Measurements from ENCODE around the gene LAMA2.

DNA sequence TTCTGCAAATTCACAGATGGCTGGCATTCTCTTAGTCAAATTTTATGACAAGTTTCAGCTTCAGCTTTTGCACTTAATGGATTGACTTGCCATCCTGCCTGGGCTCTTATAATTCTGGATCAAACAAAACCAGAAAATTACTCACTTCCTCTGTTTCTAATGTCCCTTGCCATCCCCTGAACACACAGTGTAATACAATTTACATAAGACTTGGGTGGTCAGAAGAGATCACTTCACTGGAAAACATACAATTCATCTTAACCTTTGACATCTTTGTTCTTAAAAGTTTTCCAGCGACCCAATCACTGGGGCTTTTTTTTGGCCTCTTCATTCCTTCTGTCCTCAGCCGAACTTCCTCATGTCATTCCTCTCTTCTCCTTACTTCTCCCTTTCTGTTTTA lies 628.0 kb downstream of the LAMA2 start:
- TF ChIP-seq, protein P1, sequence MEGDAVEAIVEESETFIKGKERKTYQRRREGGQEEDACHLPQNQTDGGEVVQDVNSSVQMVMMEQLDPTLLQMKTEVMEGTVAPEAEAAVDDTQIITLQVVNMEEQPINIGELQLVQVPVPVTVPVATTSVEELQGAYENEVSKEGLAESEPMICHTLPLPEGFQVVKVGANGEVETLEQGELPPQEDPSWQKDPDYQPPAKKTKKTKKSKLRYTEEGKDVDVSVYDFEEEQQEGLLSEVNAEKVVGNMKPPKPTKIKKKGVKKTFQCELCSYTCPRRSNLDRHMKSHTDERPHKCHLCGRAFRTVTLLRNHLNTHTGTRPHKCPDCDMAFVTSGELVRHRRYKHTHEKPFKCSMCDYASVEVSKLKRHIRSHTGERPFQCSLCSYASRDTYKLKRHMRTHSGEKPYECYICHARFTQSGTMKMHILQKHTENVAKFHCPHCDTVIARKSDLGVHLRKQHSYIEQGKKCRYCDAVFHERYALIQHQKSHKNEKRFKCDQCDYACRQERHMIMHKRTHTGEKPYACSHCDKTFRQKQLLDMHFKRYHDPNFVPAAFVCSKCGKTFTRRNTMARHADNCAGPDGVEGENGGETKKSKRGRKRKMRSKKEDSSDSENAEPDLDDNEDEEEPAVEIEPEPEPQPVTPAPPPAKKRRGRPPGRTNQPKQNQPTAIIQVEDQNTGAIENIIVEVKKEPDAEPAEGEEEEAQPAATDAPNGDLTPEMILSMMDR (IDR thresholded peaks at IDR 0.05; ENCODE audit: control extremely low read depth in 1 of 3, insufficient read depth in 1 of 3, low read depth in 1 of 3, low read length in 3 of 3), result no peak
- TF ChIP-seq CEBPB (IDR thresholded peaks at IDR 0.05; ENCODE audit: low read depth, low read length), result no peak
